PC-9 (cell line): ENCODE data around the gene TCF20. TPM values are rescaled to one million over a fixed set of nuclear protein-coding genes. Genes with fewer than 3 reads are reported as not detected.

ENCODE experiments used
- BruUV-seq: library from RNA; stranded (reverse); fragments of 400-500 nt; replicated peaks from 2 replicates; lab custom pipeline; 2021; lab: Mats Ljungman, UMichigan
- CTCF ChIA-PET: fragments of 300-600 bp; sonication (Branson Sonifier 250); formaldehyde crosslinking; loops from one replicate; lab custom pipeline; 2022; ENCODE audit warnings: antibody characterized with exemption; lab: Charles Lee
- POLR2A ChIA-PET: fragments of 300-600 bp; sonication (Branson Sonifier 250); formaldehyde crosslinking; loops from one replicate; lab custom pipeline; 2022; ENCODE audit warnings: antibody characterized with exemption; ENCODE audit not compliant: unreplicated experiment; lab: Charles Lee
- DNase-seq, 2 experiments: peaks; one replicate each; pipeline versions ENCODE4 v3.0.0 to v3.0.0-alpha.2; 2015 to 2022; ENCODE audit warnings: mixed read lengths in 1 of 2
- H2AFZ ChIP-seq: fragments of 200-600 bp; sonication (generic); 2 replicates; pipeline ENCODE4 v1.8.1; 2017; ENCODE audit warnings: antibody characterized with exemption
- H3F3A ChIP-seq: fragments of 200-600 bp; sonication (generic); 2 replicates; pipeline ENCODE4 v1.8.1; 2017; ENCODE audit warnings: antibody characterized with exemption, mild to moderate bottlenecking, low read depth; ENCODE audit not compliant: insufficient read depth
- H3K27ac ChIP-seq: fragments of 200-600 bp; sonication (generic); 2 replicates; pipeline ENCODE4 v1.6.1; 2016; ENCODE audit warnings: mixed run types
- H3K27me3 ChIP-seq: fragments of 200-600 bp; sonication (generic); 2 replicates; pipeline ENCODE4 v1.6.1; 2016; ENCODE audit warnings: low read depth, mixed run types; ENCODE audit not compliant: insufficient read depth
- H3K36me3 ChIP-seq: fragments of 200-600 bp; sonication (generic); 2 replicates; pipeline ENCODE4 v1.6.1; 2016; ENCODE audit warnings: low read depth, mixed run types
- H3K4me1 ChIP-seq: fragments of 200-600 bp; sonication (generic); replicated peaks from 2 replicates; pipeline ENCODE4 v1.6.1; 2016; ENCODE audit warnings: mixed run types; ENCODE audit not compliant: insufficient read depth
- H3K4me2 ChIP-seq: fragments of 200-600 bp; sonication (generic); 2 replicates; pipeline ENCODE4 v1.6.1; 2017; ENCODE audit warnings: mixed run types
- H3K4me3 ChIP-seq: fragments of 200-600 bp; sonication (generic); 2 replicates; pipeline ENCODE4 v1.6.1; 2016; ENCODE audit warnings: mixed run types
- H3K79me2 ChIP-seq: fragments of 200-600 bp; sonication (generic); 2 replicates; pipeline ENCODE4 v1.6.1; 2017; ENCODE audit warnings: low read depth, mixed run types
- H3K9me2 ChIP-seq: fragments of 200-600 bp; sonication (generic); 2 replicates; pipeline ENCODE4 v1.8.1; 2017; ENCODE audit warnings: mild to moderate bottlenecking; ENCODE audit not compliant: insufficient read depth
- H3K9me3 ChIP-seq: fragments of 200-600 bp; sonication (generic); 2 replicates; pipeline ENCODE4 v1.8.1; 2016; ENCODE audit warnings: low read depth; ENCODE audit not compliant: insufficient read depth
- H4K20me1 ChIP-seq: fragments of 200-600 bp; sonication (generic); 2 replicates; pipeline ENCODE4 v1.8.1; 2017; ENCODE audit not compliant: insufficient read depth
- CTCF ChIP-seq: fragments of 200-600 bp; sonication (generic); conservative IDR thresholded peaks from 2 replicates; pipeline ENCODE4 v1.6.1; 2017; ENCODE audit warnings: mixed run types, antibody characterized with exemption, mild to moderate bottlenecking, moderate library complexity
- EZH2 ChIP-seq: fragments of 200-600 bp; sonication (generic); IDR thresholded peaks from 2 replicates; pipeline ENCODE4 v1.8.0; 2017; ENCODE audit warnings: antibody characterized with exemption, low read depth
- intact Hi-C: fragments of 100-400 bp; cut with micrococcal nuclease; formaldehyde crosslinking; loops from one replicate; pipeline ENCODE4 v1.10.0; 2022; ENCODE audit not compliant: unreplicated experiment
- total RNA-seq: library from RNA; stranded (reverse); gene quantifications from 2 replicates; pipeline ENCODE4 v1.2.3, GENCODE V29; 2021

TCF20 gene
- total RNA-seq, 1 experiment from 2014 or later: 79.1 TPM

- Histone ChIP-seq H2AFZ (no peak overlapping the region), H3K4me1 (no peaks in the 10 kb centered on the region), H3K9me3 (no peaks in the 10 kb centered on the region), H3K9me2 (no peaks in the 10 kb centered on the region), H3K27ac (no peak overlapping the region), H3K79me2 (no peaks in the 10 kb centered on the region), H3K27me3 (no peaks in the 10 kb centered on the region), H4K20me1 (no peaks in the 10 kb centered on the region), H3F3A (0 out of 2 replicates have a peak, but pooled peaks cover 3% of the 10 kb centered on the region), H3K36me3 (no peaks in the 10 kb centered on the region), H3K4me2 (no peak overlapping the region), H3K4me3 (no peak overlapping the region)
- no TSS peak for BruUV-seq
- TF ChIP-seq CTCF (no peak), EZH2 (no peak)
- intact Hi-C loops: no loop called here
- DNase-seq: no peak
- POLR2A ChIA-PET: no interaction called here
- CTCF ChIA-PET: no interaction called here
Measured at GRCh38 chr22:42284202-42284591, 13.7 kb upstream of the TCF20 start.

GRCh38 chr22:42283278-42284201 is 13.1 kb upstream of the TCF20 start:
- Histone ChIP-seq H3K4me2 (no peak overlapping the region), H3F3A (0 out of 2 replicates have a peak, but pooled peaks cover 3% of the 10 kb centered on the region), H3K4me1 (no peaks in the 10 kb centered on the region), H2AFZ (no peak overlapping the region), H3K9me2 (no peaks in the 10 kb centered on the region), H4K20me1 (no peaks in the 10 kb centered on the region), H3K36me3 (no peaks in the 10 kb centered on the region), H3K27ac (no peak overlapping the region), H3K79me2 (no peaks in the 10 kb centered on the region), H3K9me3 (no peaks in the 10 kb centered on the region), H3K4me3 (no peak overlapping the region), H3K27me3 (no peaks in the 10 kb centered on the region)
- no peak for DNase-seq
- BruUV-seq: no TSS peak
- TF ChIP-seq CTCF (no peak), EZH2 (no peak)
- CTCF ChIA-PET: no interaction called here
- POLR2A ChIA-PET: no interaction called here
- intact Hi-C loops: no loop called here

GRCh38 chr22:42282943-42283277 is 12.5 kb upstream of the TCF20 start:
- CTCF ChIA-PET: no interaction called here
- Histone ChIP-seq H3K79me2 (no peaks in the 10 kb centered on the region), H3K27ac (no peak overlapping the region), H3K4me1 (no peaks in the 10 kb centered on the region), H3F3A (0 out of 2 replicates have a peak, but pooled peaks cover 7% of the 10 kb centered on the region), H3K9me2 (no peaks in the 10 kb centered on the region), H3K36me3 (no peaks in the 10 kb centered on the region), H4K20me1 (no peaks in the 10 kb centered on the region), H2AFZ (no peak overlapping the region), H3K4me3 (no peak overlapping the region), H3K4me2 (no peak overlapping the region), H3K27me3 (no peaks in the 10 kb centered on the region), H3K9me3 (no peaks in the 10 kb centered on the region)
- no peak for DNase-seq
- POLR2A ChIA-PET: no interaction called here
- no peak for TF ChIP-seq CTCF
- TF ChIP-seq EZH2: no peak
- intact Hi-C loops: no loop called here
- no TSS peak for BruUV-seq
